GM23338 (cell line): ENCODE data around the gene MLC1. TPM values are rescaled to one million over a fixed set of nuclear protein-coding genes. Genes with fewer than 3 reads are reported as not detected.

Experiments
- ATAC-seq: fragments of 200-7000 bp; cut with Tn5 transposase; 3 replicates; pipeline ENCODE4 v1.9.1; 2020
- DNase-seq: peaks from one replicate; pipeline ENCODE4 v3.0.0-alpha.2; 2015; ENCODE audit warnings: low spot score
- H2AFZ ChIP-seq: fragments of 200-600 bp; sonication (generic); 2 replicates; pipeline ENCODE4 v1.8.0; 2016; ENCODE audit warnings: antibody characterized with exemption, mild to moderate bottlenecking, moderate library complexity
- H3F3A ChIP-seq: fragments of 200-600 bp; sonication (generic); replicated peaks from 2 replicates; pipeline ENCODE4 v1.8.0; 2017; ENCODE audit warnings: antibody characterized with exemption, mixed run types, low read depth
- H3K27ac ChIP-seq: fragments of 200-600 bp; sonication (generic); 2 replicates; pipeline ENCODE4 v1.6.1; 2016; ENCODE audit warnings: low read depth
- H3K27me3 ChIP-seq: fragments of 200-600 bp; sonication (generic); 2 replicates; pipeline ENCODE4 v1.8.0; 2016; ENCODE audit warnings: mild to moderate bottlenecking, mixed run types, moderate library complexity; ENCODE audit not compliant: insufficient read depth
- H3K36me3 ChIP-seq: fragments of 200-600 bp; sonication (generic); 2 replicates; pipeline ENCODE4 v1.8.0; 2016; ENCODE audit warnings: mild to moderate bottlenecking; ENCODE audit not compliant: insufficient read depth
- H3K4me1 ChIP-seq: fragments of 200-600 bp; sonication (generic); 2 replicates; pipeline ENCODE4 v1.8.0; 2016; ENCODE audit warnings: mild to moderate bottlenecking, moderate library complexity; ENCODE audit not compliant: insufficient read depth
- H3K4me2 ChIP-seq: fragments of 200-600 bp; sonication (generic); 2 replicates; pipeline ENCODE4 v1.7.1; 2017; ENCODE audit warnings: mixed run types
- H3K4me3 ChIP-seq: fragments of 200-600 bp; sonication (generic); 2 replicates; pipeline ENCODE4 v1.6.1; 2016; ENCODE audit warnings: mixed run types
- H3K79me2 ChIP-seq: fragments of 200-600 bp; sonication (generic); replicated peaks from 2 replicates; pipeline ENCODE4 v1.8.0; 2017; ENCODE audit warnings: mild to moderate bottlenecking; ENCODE audit not compliant: insufficient read depth
- H3K9me2 ChIP-seq: fragments of 200-600 bp; sonication (generic); 2 replicates; pipeline ENCODE4 v1.8.0; 2017; ENCODE audit not compliant: insufficient read depth
- H4K20me1 ChIP-seq: fragments of 200-600 bp; sonication (generic); replicated peaks from 2 replicates; pipeline ENCODE4 v1.8.0; 2017; ENCODE audit warnings: mild to moderate bottlenecking; ENCODE audit not compliant: insufficient read depth
- H3K27ac Mint-ChIP-seq: 2 replicates; pipeline ENCODE4 v1.8.0; 2020; ENCODE audit warnings: inconsistent platforms, mild to moderate bottlenecking, moderate library complexity, mixed read lengths
- H3K27me3 Mint-ChIP-seq: 3 replicates; pipeline ENCODE4 v1.8.0; 2022; ENCODE audit warnings: low read depth, mild to moderate bottlenecking, moderate library complexity, mixed read lengths, inconsistent platforms; ENCODE audit not compliant: insufficient read depth, poor library complexity
- H3K36me3 Mint-ChIP-seq: 3 replicates; pipeline ENCODE4 v1.8.0; 2021; ENCODE audit warnings: low read depth, mild to moderate bottlenecking, inconsistent platforms, moderate library complexity, mixed read lengths
- H3K4me1 Mint-ChIP-seq: 3 replicates; pipeline ENCODE4 v1.8.0; 2020; ENCODE audit warnings: mild to moderate bottlenecking, inconsistent platforms, mixed read lengths
- H3K4me3 Mint-ChIP-seq: 3 replicates; pipeline ENCODE4 v1.8.0; 2021; ENCODE audit warnings: moderate library complexity, mild to moderate bottlenecking, inconsistent platforms, mixed read lengths
- H3K9me3 Mint-ChIP-seq: 3 replicates; pipeline ENCODE4 v1.8.0; 2020; ENCODE audit warnings: moderate library complexity, mild to moderate bottlenecking, inconsistent platforms, mixed read lengths
- CREB1 ChIP-seq: fragments of 250-450 bp; sonication (Bioruptor Pico); IDR thresholded peaks from 2 replicates; pipeline ENCODE4 v1.5.0; 2020; ENCODE audit warnings: low read depth, mild to moderate bottlenecking, moderate library complexity
- NANOG ChIP-seq: IDR thresholded peaks from 2 replicates; pipeline ENCODE4 v1.6.1; 2016; ENCODE audit warnings: antibody characterized with exemption, borderline replicate concordance
- POLR2AphosphoS5 ChIP-seq: IDR thresholded peaks from 2 replicates; pipeline ENCODE4 v1.6.1; 2016; ENCODE audit warnings: antibody characterized with exemption, low read depth
- REST ChIP-seq: IDR thresholded peaks from one replicate; pipeline ENCODE4 v1.6.1; 2018; ENCODE audit warnings: antibody characterized with exemption; ENCODE audit not compliant: unreplicated experiment
- STAT1 ChIP-seq: IDR thresholded peaks from one replicate; pipeline ENCODE4 v1.6.1; 2016; ENCODE audit warnings: antibody characterized with exemption; ENCODE audit not compliant: unreplicated experiment
- ZNF462 ChIP-seq: fragments of 250-450 bp; sonication (Bioruptor Pico); IDR thresholded peaks from 2 replicates; pipeline ENCODE4 v1.5.0; 2020; ENCODE audit warnings: mild to moderate bottlenecking, moderate library complexity
- polyA plus RNA-seq: library from polyadenylated mRNA; unstranded; fragments of >200 nt; fragmentation: Nextera tagmentation; extraction: Ambion mirVana; gene quantifications from 2 replicates; pipeline ENCODE4 v1.2.1, GENCODE V29; 2016
- total RNA-seq: library from RNA; depleted of rRNA; stranded (reverse); fragments of >200 nt; shearing (Covaris generic); gene quantifications from 2 replicates; pipeline ENCODE4 v1.2.3, GENCODE V29; 2014

MLC1 gene
- total and polyA plus RNA-seq, 2 experiments from 2014 or later, result not detected

- no peaks in the 10 kb centered on the region for H3K79me2 ChIP-seq
These were observed 17.1 kb downstream of the MLC1 start for GRCh38 chr22:50068096-50068495.

GRCh38 chr22:50067244-50067643 is 18.0 kb downstream of the MLC1 start:
- Histone ChIP-seq H3K27me3 (no peaks in the 10 kb centered on the region), H3K27ac (no peak overlapping the region), H3K4me1 (no peaks in the 10 kb centered on the region), H3K9me2 (no peaks in the 10 kb centered on the region), H3F3A (no peaks in the 10 kb centered on the region), H3K36me3 (no peaks in the 10 kb centered on the region), H3K4me2 (no peak overlapping the region), H3K79me2 (no peaks in the 10 kb centered on the region), H3K4me3 (no peak overlapping the region), H2AFZ (no peak overlapping the region), H4K20me1 (no peaks in the 10 kb centered on the region)
- DNase-seq (no peak), ATAC-seq (no peak)
- Mint-ChIP-seq H3K4me1 (no peaks in the 10 kb centered on the region), H3K9me3 (peaks cover 3% of the 10 kb centered on the region; the same call in 1 of the 3 replicates), H3K36me3 (no peaks in the 10 kb centered on the region), H3K27me3 (peaks cover 14% of the 10 kb centered on the region), H3K4me3 (no peak overlapping the region), H3K27ac (no peak overlapping the region)
- TF ChIP-seq NANOG, result no peak

More at GRCh38 chr22:50068096-50068495, 17.1 kb downstream of the MLC1 start:
- no peak overlapping the region for H3K4me2 ChIP-seq
- no peak for DNase-seq
- H3K4me3 ChIP-seq, result no peak overlapping the region
- TF ChIP-seq REST (no peak), POLR2AphosphoS5 (no peak)
- H2AFZ ChIP-seq, result no peak overlapping the region
- no peaks in the 10 kb centered on the region for H3K9me2 ChIP-seq
- H3K4me3 Mint-ChIP-seq, result no peak overlapping the region
- H3K9me3 Mint-ChIP-seq, result peaks cover 3% of the 10 kb centered on the region; the same call in 1 of the 3 replicates
- H3K27ac Mint-ChIP-seq, result no peak overlapping the region
- peaks cover 14% of the 10 kb centered on the region for H3K27me3 Mint-ChIP-seq
- H3K4me1 Mint-ChIP-seq, result no peaks in the 10 kb centered on the region
- no peak overlapping the region for H3K27ac ChIP-seq
- H4K20me1 ChIP-seq, result no peaks in the 10 kb centered on the region
- H3K27me3 ChIP-seq, result no peaks in the 10 kb centered on the region
- no peaks in the 10 kb centered on the region for H3K36me3 Mint-ChIP-seq
- H3K4me1 ChIP-seq, result no peaks in the 10 kb centered on the region
- no peak for ATAC-seq
- H3F3A ChIP-seq, result no peaks in the 10 kb centered on the region
- H3K36me3 ChIP-seq, result no peaks in the 10 kb centered on the region

GRCh38 chr22:50064453-50064852 is 20.8 kb downstream of the MLC1 start:
- Mint-ChIP-seq H3K36me3 (no peaks in the 10 kb centered on the region), H3K4me3 (no peak overlapping the region), H3K9me3 (peaks cover 3% of the 10 kb centered on the region; the same call in 1 of the 3 replicates), H3K27me3 (peaks cover 14% of the 10 kb centered on the region), H3K27ac (no peak overlapping the region), H3K4me1 (peaks cover 7% of the 10 kb centered on the region)
- no peak overlapping the region for H2AFZ ChIP-seq
- 0 out of 2 replicates have a peak, but pooled peaks cover under 1% of the 10 kb centered on the region for H3F3A ChIP-seq
- H3K4me2 ChIP-seq, result no peak overlapping the region
- no peaks in the 10 kb centered on the region for H3K79me2 ChIP-seq
- no peak overlapping the region for H3K4me3 ChIP-seq
- no peaks in the 10 kb centered on the region for H3K36me3 ChIP-seq
- 0 out of 2 replicates have a peak, but pooled peaks cover under 1% of the 10 kb centered on the region for H3K27me3 ChIP-seq
- H3K4me1 ChIP-seq, result peaks cover 5% of the 10 kb centered on the region
- no peaks in the 10 kb centered on the region for H4K20me1 ChIP-seq
- ATAC-seq, result no peak
- H3K9me2 ChIP-seq, result no peaks in the 10 kb centered on the region
- DNase-seq, result no peak
- H3K27ac ChIP-seq, result no peak overlapping the region
- TF ChIP-seq NANOG, result no peak
- no peak for TF ChIP-seq STAT1
- TF ChIP-seq CREB1 (CRISPR knock-in tag), result no peak
- no peak for TF ChIP-seq ZNF462
